Mesenchymal stem cell (in vitro differentiated cells and primary cell): ENCODE measurements around the gene FRY.

Experiments used
- DNase-seq: peaks from one replicate; pipeline ENCODE4 v3.0.0-alpha.2; 2013
- H2AFZ ChIP-seq: one replicate; pipeline ENCODE4 v1.6.1; 2013; ENCODE audit warnings: low read depth, mild to moderate bottlenecking, control low read depth, inconsistent platforms, low read length, moderate library complexity
- H2AK5ac ChIP-seq: 2 replicates; pipeline ENCODE4 v1.6.1; 2013; ENCODE audit warnings: low read length, moderate library complexity, mild to moderate bottlenecking, inconsistent platforms; ENCODE audit not compliant: severe bottlenecking
- H2BK120ac ChIP-seq: one replicate; pipeline ENCODE4 v1.6.1; 2013; ENCODE audit warnings: low read depth, mild to moderate bottlenecking, inconsistent platforms, low read length, moderate library complexity
- H2BK12ac ChIP-seq, 2 experiments: one replicate each; pipeline ENCODE4 v1.6.1; 2013; ENCODE audit warnings: inconsistent platforms in 2 of 2, low read length in 2 of 2, mild to moderate bottlenecking in 2 of 2, moderate library complexity in 2 of 2, control low read depth in 1 of 2
- H2BK15ac ChIP-seq: one replicate; pipeline ENCODE4 v1.6.1; 2013; ENCODE audit warnings: mild to moderate bottlenecking, low read depth, inconsistent platforms; ENCODE audit not compliant: poor library complexity, severe bottlenecking
- H2BK5ac ChIP-seq: 2 replicates; pipeline ENCODE4 v1.6.1; 2013; ENCODE audit warnings: low read depth, mild to moderate bottlenecking, low read length, control low read depth, inconsistent platforms; ENCODE audit not compliant: poor library complexity, severe bottlenecking
- H3K14ac ChIP-seq, 2 experiments: one replicate each; pipeline ENCODE4 v1.6.1; 2013; ENCODE audit warnings: inconsistent platforms in 2 of 2, low read length in 2 of 2, control low read depth in 1 of 2, mild to moderate bottlenecking in 1 of 2, moderate library complexity in 1 of 2
- H3K18ac ChIP-seq, 2 experiments: one replicate each; pipeline ENCODE4 v1.6.1; 2013; ENCODE audit warnings: inconsistent platforms in 2 of 2, low read length in 2 of 2, control low read depth in 1 of 2, low read depth in 1 of 2, mild to moderate bottlenecking in 1 of 2
- H3K23ac ChIP-seq, 2 experiments: one replicate each; pipeline ENCODE4 v1.6.1; 2013; ENCODE audit warnings: inconsistent platforms in 2 of 2, low read length in 2 of 2, mild to moderate bottlenecking in 2 of 2, moderate library complexity in 2 of 2, control low read depth in 1 of 2
- H3K27ac ChIP-seq: 2 replicates; pipeline ENCODE4 v1.5.1; 2013; ENCODE audit warnings: mild to moderate bottlenecking, moderate library complexity, low read length, control low read depth, inconsistent platforms; ENCODE audit not compliant: poor library complexity, severe bottlenecking
- H3K27me3 ChIP-seq, 2 experiments: 2 replicates each; pipeline versions ENCODE4 v1.6.1 to v1.7.0; 2013; ENCODE audit warnings: low read length in 2 of 2, mild to moderate bottlenecking in 2 of 2, moderate library complexity in 2 of 2, control low read depth in 1 of 2, inconsistent platforms in 1 of 2; ENCODE audit not compliant: control insufficient read depth in 1 of 2, insufficient read depth in 1 of 2
- H3K36me3 ChIP-seq, 2 experiments: 2 replicates each; pipeline versions ENCODE4 v1.6.1 to v1.7.0; 2013; ENCODE audit warnings: low read length in 2 of 2, control low read depth in 1 of 2, inconsistent platforms in 1 of 2, low read depth in 1 of 2, mild to moderate bottlenecking in 1 of 2; ENCODE audit not compliant: insufficient read depth in 2 of 2, control insufficient read depth in 1 of 2
- H3K4ac ChIP-seq, 2 experiments: one replicate each; pipeline ENCODE4 v1.6.1; 2013; ENCODE audit warnings: inconsistent platforms in 2 of 2, low read length in 2 of 2, mild to moderate bottlenecking in 2 of 2, moderate library complexity in 2 of 2, control low read depth in 1 of 2, low read depth in 1 of 2
- H3K4me1 ChIP-seq: 2 replicates; pipeline ENCODE4 v1.6.1; 2013; ENCODE audit warnings: low read depth, low read length, control low read depth; ENCODE audit not compliant: control insufficient read depth, insufficient read depth
- H3K4me2 ChIP-seq: 2 replicates; pipeline ENCODE4 v1.6.1; 2013; ENCODE audit warnings: low read length, mild to moderate bottlenecking, inconsistent platforms; ENCODE audit not compliant: poor library complexity, severe bottlenecking
- H3K4me3 ChIP-seq, 2 experiments: 2 replicates each; pipeline versions ENCODE4 v1.5.1 to v1.7.0; 2013; ENCODE audit warnings: low read length in 2 of 2, mild to moderate bottlenecking in 2 of 2, control low read depth in 1 of 2, low read depth in 1 of 2; ENCODE audit not compliant: insufficient read depth in 1 of 2
- H3K79me1 ChIP-seq: replicated peaks from 2 replicates; pipeline ENCODE4 v1.6.1; 2013; ENCODE audit warnings: mild to moderate bottlenecking, control low read depth, low read length, inconsistent platforms; ENCODE audit not compliant: poor library complexity, severe bottlenecking
- H3K9ac ChIP-seq: 2 replicates; pipeline ENCODE4 v1.7.0; 2013; ENCODE audit warnings: mild to moderate bottlenecking, low read length, moderate library complexity
- H3K9me3 ChIP-seq: 2 replicates; pipeline ENCODE4 v1.7.0; 2013; ENCODE audit warnings: mild to moderate bottlenecking, low read length; ENCODE audit not compliant: control insufficient read depth
- H4K8ac ChIP-seq: one replicate; pipeline ENCODE4 v1.6.1; 2013; ENCODE audit warnings: inconsistent platforms, mild to moderate bottlenecking, low read length, moderate library complexity
- H4K91ac ChIP-seq: one replicate; pipeline ENCODE4 v1.6.1; 2013; ENCODE audit warnings: mild to moderate bottlenecking, low read length, inconsistent platforms
- WGBS: methylation state at CpG from one replicate; pipeline ENCODE4 v1.1.7; 2013; ENCODE audit warnings: mixed read lengths; 5-methylcytosine and 5-hydroxymethylcytosine counted together

The FRY gene

GRCh38 chr13:32001154-32001768, 30.3 kb upstream of the FRY start:
- Histone ChIP-seq H3K36me3 (no peaks in the 10 kb centered on the region), H2BK15ac (no peak overlapping the region), H3K14ac (no peak overlapping the region), H3K4ac (no peak overlapping the region), H2BK120ac (no peak overlapping the region), H2AK5ac (no peak overlapping the region), H3K9me3 (no peaks in the 10 kb centered on the region), H3K27ac (no peak overlapping the region), H3K27me3 (no peaks in the 10 kb centered on the region), H2BK12ac (no peak overlapping the region), H4K91ac (no peak overlapping the region), H3K18ac (no peak overlapping the region), H4K8ac (peak overlapping the region; percentile 57), H3K4me1 (no peaks in the 10 kb centered on the region), H3K23ac (no peak overlapping the region), H2BK5ac (no peak overlapping the region), H3K4me2 (no peak overlapping the region), H3K79me1 (no peaks in the 10 kb centered on the region), H3K4me3 (no peak overlapping the region), H2AFZ (no peak overlapping the region), H3K9ac (no peak overlapping the region)
- DNase-seq = peak; percentile 65
- WGBS = 70% methylated on average over 1 of the region's 1 CpG

GRCh38 chr13:32001769-32002168, 29.8 kb upstream of the FRY start:
- H3K4me3 ChIP-seq = no peak overlapping the region

GRCh38 chr13:32002873-32003272, 28.7 kb upstream of the FRY start:
- H2BK5ac ChIP-seq = no peak overlapping the region
- H3K4ac ChIP-seq = no peak overlapping the region
- H3K18ac ChIP-seq = no peak overlapping the region
- H3K79me1 ChIP-seq = no peaks in the 10 kb centered on the region
- no peak overlapping the region for H3K27ac ChIP-seq
- 88% methylated on average over 3 of the region's 3 CpGs for WGBS
- no peaks in the 10 kb centered on the region for H3K4me1 ChIP-seq
- H3K14ac ChIP-seq = no peak overlapping the region
- no peak overlapping the region for H3K23ac ChIP-seq
- H3K27me3 ChIP-seq = no peaks in the 10 kb centered on the region
- H4K91ac ChIP-seq = no peak overlapping the region
- no peaks in the 10 kb centered on the region for H3K9me3 ChIP-seq
- H2BK120ac ChIP-seq = no peak overlapping the region
- no peak overlapping the region for H3K4me3 ChIP-seq
- H4K8ac ChIP-seq = no peak overlapping the region
- no peak overlapping the region for H2AK5ac ChIP-seq
- no peak overlapping the region for H3K4me2 ChIP-seq
- no peaks in the 10 kb centered on the region for H3K36me3 ChIP-seq
- H2BK12ac ChIP-seq = no peak overlapping the region
- no peak overlapping the region for H2AFZ ChIP-seq
- no peak overlapping the region for H2BK15ac ChIP-seq
- DNase-seq = no peak
- no peak overlapping the region for H3K9ac ChIP-seq

More at GRCh38 chr13:32001769-32002168, 29.8 kb upstream of the FRY start:
- H2AFZ ChIP-seq = no peak overlapping the region
- H3K23ac ChIP-seq = no peak overlapping the region
- H3K27me3 ChIP-seq = no peaks in the 10 kb centered on the region
- no peak overlapping the region for H3K4me2 ChIP-seq
- 100% methylated on average over 1 of the region's 1 CpG for WGBS
- H3K14ac ChIP-seq = no peak overlapping the region
- no peaks in the 10 kb centered on the region for H3K9me3 ChIP-seq
- H4K91ac ChIP-seq = no peak overlapping the region
- no peaks in the 10 kb centered on the region for H3K79me1 ChIP-seq
- H3K9ac ChIP-seq = no peak overlapping the region
- H2BK5ac ChIP-seq = no peak overlapping the region
- H2BK15ac ChIP-seq = no peak overlapping the region
- H3K36me3 ChIP-seq = no peaks in the 10 kb centered on the region
- no peaks in the 10 kb centered on the region for H3K4me1 ChIP-seq
- H2BK12ac ChIP-seq = no peak overlapping the region
- no peak overlapping the region for H2BK120ac ChIP-seq
- no peak overlapping the region for H2AK5ac ChIP-seq
- no peak overlapping the region for H3K18ac ChIP-seq
- no peak overlapping the region for H3K4ac ChIP-seq
- H3K27ac ChIP-seq = no peak overlapping the region
- no peak for DNase-seq
- H4K8ac ChIP-seq = peak overlapping the region; percentile 57

DNA sequence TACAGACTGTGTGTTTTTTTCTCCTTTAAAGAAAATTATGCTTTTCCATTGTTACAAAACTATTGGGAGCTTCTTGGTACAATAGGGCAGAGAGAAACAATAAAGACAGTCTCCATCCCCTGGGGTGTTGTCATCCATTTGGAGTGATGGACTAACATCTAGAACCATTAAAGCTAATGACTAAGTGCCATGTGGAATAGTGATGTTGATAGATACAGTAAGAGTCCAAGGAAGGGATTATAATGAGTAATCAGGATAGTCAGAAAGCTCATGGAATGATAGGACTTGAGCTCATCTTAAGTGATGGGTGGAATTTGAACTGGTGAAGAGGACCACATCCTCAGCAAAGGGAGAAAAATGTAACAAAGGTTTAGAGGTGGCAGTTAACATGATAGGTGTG, 24.1 kb upstream of the FRY start:
- H4K8ac ChIP-seq = no peak overlapping the region
- H3K79me1 ChIP-seq = no peaks in the 10 kb centered on the region
- no peak for DNase-seq
- no peaks in the 10 kb centered on the region for H3K27me3 ChIP-seq
- H3K9ac ChIP-seq = no peak overlapping the region
- no peak overlapping the region for H2BK120ac ChIP-seq
- no peaks in the 10 kb centered on the region for H3K4me1 ChIP-seq
- no peak overlapping the region for H3K4ac ChIP-seq
- H2AK5ac ChIP-seq = no peak overlapping the region
- H3K9me3 ChIP-seq = no peaks in the 10 kb centered on the region
- no peak overlapping the region for H3K4me2 ChIP-seq
- H3K4me3 ChIP-seq = no peak overlapping the region
- H3K36me3 ChIP-seq = no peaks in the 10 kb centered on the region
- H2AFZ ChIP-seq = no peak overlapping the region
- H3K23ac ChIP-seq = no peak overlapping the region
- no peak overlapping the region for H2BK5ac ChIP-seq
- H2BK15ac ChIP-seq = no peak overlapping the region
- no peak overlapping the region for H3K18ac ChIP-seq
- H2BK12ac ChIP-seq = no peak overlapping the region
- no peak overlapping the region for H3K14ac ChIP-seq
- H4K91ac ChIP-seq = no peak overlapping the region
- no peak overlapping the region for H3K27ac ChIP-seq
